GM15510 (cell line): ENCODE measurements around the gene PEBP1.

Experiments
- POLR2A ChIP-seq: IDR thresholded peaks from 3 replicates; pipeline ENCODE4 v1.6.1; 2011; ENCODE audit warnings: borderline replicate concordance; ENCODE audit not compliant: insufficient read length; ENCODE audit errors: extremely low read depth

Gene PEBP1

GRCh38 chr12:118120579-118121363, 15.2 kb upstream of the PEBP1 start:
- no peak for TF ChIP-seq POLR2A

GRCh38 chr12:118122264-118122663, 13.7 kb upstream of the PEBP1 start:
- no peak for TF ChIP-seq POLR2A

GRCh38 chr12:118124333-118124874, 11.5 kb upstream of the PEBP1 start:
- no peak for TF ChIP-seq POLR2A

- no peak for TF ChIP-seq POLR2A
Measured at GRCh38 chr12:118125743-118126118, 10.2 kb upstream of the PEBP1 start.

GRCh38 chr12:118126119-118126757, 9.7 kb upstream of the PEBP1 start:
- no peak for TF ChIP-seq POLR2A

- no peak for TF ChIP-seq POLR2A
Measured at GRCh38 chr12:118127867-118128266, 8.1 kb upstream of the PEBP1 start.

- no peak for TF ChIP-seq POLR2A
Measured at GRCh38 chr12:118136559-118137003, 657 bp downstream of the PEBP1 start.

- no peak for TF ChIP-seq POLR2A
Measured at GRCh38 chr12:118137148-118137678, 1.3 kb downstream of the PEBP1 start.

GRCh38 chr12:118140825-118141224, 4.9 kb downstream of the PEBP1 start:
- TF ChIP-seq POLR2A: no peak

- TF ChIP-seq POLR2A: no peak
Measured at GRCh38 chr12:118144499-118144898, 8.6 kb downstream of the PEBP1 start.

GRCh38 chr12:118145113-118145797, 9.3 kb downstream of the PEBP1 start:
- TF ChIP-seq POLR2A: no peak

GRCh38 chr12:118145798-118146156, 9.9 kb downstream of the PEBP1 start:
- no peak for TF ChIP-seq POLR2A

GRCh38 chr12:118148287-118148686, 12.4 kb downstream of the PEBP1 start:
- TF ChIP-seq POLR2A: no peak

- TF ChIP-seq POLR2A: no peak
Measured at GRCh38 chr12:118150625-118151024, 14.7 kb downstream of the PEBP1 start.

- TF ChIP-seq POLR2A: no peak
Measured at GRCh38 chr12:118151755-118152154, 15.8 kb downstream of the PEBP1 start.
